GM06990 (cell line): ENCODE measurements around the gene AFF3.
A peak's percentile ranks its signal among the peaks of the same experiment; 100 is the strongest.

ENCODE experiments used
- DNase-seq: peaks from one replicate; pipeline ENCODE4 v3.0.0-alpha.2; 2011; ENCODE audit not compliant: insufficient read length; ENCODE audit errors: extremely low read depth
- H3K27me3 ChIP-seq: replicated peaks from 2 replicates; pipeline ENCODE4 v1.6.0; 2011; ENCODE audit warnings: low read length; ENCODE audit not compliant: control insufficient read depth, insufficient read depth
- H3K36me3 ChIP-seq: 2 replicates; pipeline ENCODE4 v1.5.1; 2011; ENCODE audit warnings: low read length; ENCODE audit not compliant: control insufficient read depth, insufficient read depth
- H3K4me3 ChIP-seq: replicated peaks from 2 replicates; pipeline ENCODE4 v1.5.1; 2011; ENCODE audit warnings: low read depth, mild to moderate bottlenecking, control low read depth, low read length
- CTCF ChIP-seq: IDR thresholded peaks from 2 replicates; pipeline ENCODE4 v1.5.1; 2011; ENCODE audit warnings: low read length, control low read depth, mild to moderate bottlenecking, inconsistent platforms; ENCODE audit not compliant: insufficient read depth, poor library complexity, severe bottlenecking

The AFF3 gene

GRCh38 chr2:99863903-99864270 lies 278.5 kb downstream of the AFF3 start:
- Histone ChIP-seq H3K4me3 (no peak overlapping the region), H3K36me3 (no peaks in the 10 kb centered on the region), H3K27me3 (no peaks in the 10 kb centered on the region)
- DNase-seq: no peak
- no peak for TF ChIP-seq CTCF

- no peaks in the 10 kb centered on the region for H3K27me3 ChIP-seq
- no peak for DNase-seq
- H3K4me3 ChIP-seq: no peak overlapping the region
- H3K36me3 ChIP-seq: no peaks in the 10 kb centered on the region
- no peak for TF ChIP-seq CTCF
Observed at GRCh38 chr2:99863236-99863902, 279.0 kb downstream of the AFF3 start.

GRCh38 chr2:99862566-99862965 lies 279.8 kb downstream of the AFF3 start:
- no peak for DNase-seq
- no peak for TF ChIP-seq CTCF
- H3K4me3 ChIP-seq: no peak overlapping the region

GRCh38 chr2:99861376-99861760 lies 281.0 kb downstream of the AFF3 start:
- peak; percentile 51 for DNase-seq
- no peak overlapping the region for H3K4me3 ChIP-seq

More at GRCh38 chr2:99862566-99862965, 279.8 kb downstream of the AFF3 start:
- H3K27me3 ChIP-seq: no peaks in the 10 kb centered on the region
- no peaks in the 10 kb centered on the region for H3K36me3 ChIP-seq

GRCh38 chr2:99860720-99861375 lies 281.5 kb downstream of the AFF3 start:
- TF ChIP-seq CTCF: no peak
- DNase-seq: no peak
- Histone ChIP-seq H3K36me3 (no peaks in the 10 kb centered on the region), H3K4me3 (no peak overlapping the region), H3K27me3 (no peaks in the 10 kb centered on the region)

More at GRCh38 chr2:99861376-99861760, 281.0 kb downstream of the AFF3 start:
- Histone ChIP-seq H3K36me3 (no peaks in the 10 kb centered on the region), H3K27me3 (no peaks in the 10 kb centered on the region)
- no peak for TF ChIP-seq CTCF
